Measurements from ENCODE around the gene PHF21B.

Gene PHF21B

DNA sequence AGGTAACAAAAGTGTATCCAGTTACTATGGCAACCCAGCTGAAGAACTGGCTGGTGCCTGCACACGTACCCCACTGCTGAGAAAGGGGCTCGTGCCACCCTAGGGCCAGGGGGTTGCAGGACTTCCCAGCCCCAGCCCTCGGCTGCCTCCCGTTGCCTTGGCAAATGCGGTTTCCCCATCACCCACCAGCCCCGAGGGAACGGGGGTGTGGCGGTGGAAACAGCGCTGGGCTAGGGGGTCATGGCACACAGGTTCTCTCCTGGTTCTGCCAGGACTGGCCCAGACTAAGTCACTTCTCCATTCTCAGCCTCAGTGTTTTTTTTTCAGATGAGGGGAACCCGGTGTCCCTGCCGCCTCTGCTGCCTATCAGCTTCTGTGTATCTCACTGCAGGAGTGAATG, 27.9 kb downstream of the PHF21B start:
- ChIA-PET CTCF (no interaction called here), POLR2A (no interaction called here)
- DNase-seq (ENCODE audit: extremely low spot score), result no peak
- TF ChIP-seq ARNT (IDR thresholded peaks at IDR 0.05), result no peak
- no peak for TF ChIP-seq SP1 (IDR thresholded peaks at IDR 0.05)
- no peak for TF ChIP-seq ELF4 (IDR thresholded peaks at IDR 0.05)
- no peak for TF ChIP-seq FOXK2 (IDR thresholded peaks at IDR 0.05)
- TF ChIP-seq ZNF384 (IDR thresholded peaks at IDR 0.05), result no peak
- TF ChIP-seq LEF1 (IDR thresholded peaks at IDR 0.05; ENCODE audit: borderline replicate concordance), result no peak
- no peak for TF ChIP-seq FOXM1 (IDR thresholded peaks at IDR 0.05; ENCODE audit: borderline replicate concordance)
- TF ChIP-seq FOXA1 (IDR thresholded peaks at IDR 0.05), result no peak
- no peak for TF ChIP-seq BHLHE40 (IDR thresholded peaks at IDR 0.05; ENCODE audit: borderline replicate concordance)
- no peak for TF ChIP-seq TARDBP (IDR thresholded peaks at IDR 0.05)
- TF ChIP-seq NFRKB (IDR thresholded peaks at IDR 0.05), result no peak
- TF ChIP-seq CTBP1 (IDR thresholded peaks at IDR 0.05; ENCODE audit: borderline replicate concordance), result no peak

DNA sequence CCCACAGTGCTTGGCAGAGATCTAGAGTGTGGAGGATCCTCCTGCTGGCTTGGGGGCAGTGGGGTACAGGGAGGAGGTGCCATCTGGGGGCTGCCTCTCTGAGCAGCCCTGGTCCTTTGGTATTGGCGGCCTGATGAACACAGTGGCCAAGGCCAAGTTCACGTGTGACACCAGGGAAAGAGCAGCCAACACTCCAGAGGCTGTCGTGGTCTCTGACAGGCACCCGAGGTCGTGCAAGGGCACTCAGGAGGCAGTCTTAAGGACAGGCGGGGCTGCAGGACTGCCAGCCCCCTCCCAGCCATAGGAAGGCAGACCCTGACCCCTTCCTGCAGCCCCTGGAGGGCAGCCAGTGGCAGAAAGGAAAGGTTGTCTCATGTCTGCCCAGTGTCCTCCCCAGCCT, 30.7 kb downstream of the PHF21B start:
- TF ChIP-seq CTBP1 (IDR thresholded peaks at IDR 0.05; ENCODE audit: borderline replicate concordance) (no peak), HDGF (IDR thresholded peaks at IDR 0.05; ENCODE audit: borderline replicate concordance) (no peak), ARNT (IDR thresholded peaks at IDR 0.05) (no peak), SP1 (IDR thresholded peaks at IDR 0.05) (no peak), ELF4 (IDR thresholded peaks at IDR 0.05) (no peak), FOXA1 (IDR thresholded peaks at IDR 0.05) (no peak), FOXK2 (IDR thresholded peaks at IDR 0.05) (no peak), TARDBP (IDR thresholded peaks at IDR 0.05) (no peak), BHLHE40 (IDR thresholded peaks at IDR 0.05; ENCODE audit: borderline replicate concordance) (no peak), LEF1 (IDR thresholded peaks at IDR 0.05; ENCODE audit: borderline replicate concordance) (no peak), NFRKB (IDR thresholded peaks at IDR 0.05) (no peak), ZNF384 (IDR thresholded peaks at IDR 0.05) (no peak), L3MBTL2 (conservative IDR thresholded peaks at IDR 0.05) (no peak), FOXM1 (IDR thresholded peaks at IDR 0.05; ENCODE audit: borderline replicate concordance) (no peak)
- TF ChIP-seq, protein P1, sequence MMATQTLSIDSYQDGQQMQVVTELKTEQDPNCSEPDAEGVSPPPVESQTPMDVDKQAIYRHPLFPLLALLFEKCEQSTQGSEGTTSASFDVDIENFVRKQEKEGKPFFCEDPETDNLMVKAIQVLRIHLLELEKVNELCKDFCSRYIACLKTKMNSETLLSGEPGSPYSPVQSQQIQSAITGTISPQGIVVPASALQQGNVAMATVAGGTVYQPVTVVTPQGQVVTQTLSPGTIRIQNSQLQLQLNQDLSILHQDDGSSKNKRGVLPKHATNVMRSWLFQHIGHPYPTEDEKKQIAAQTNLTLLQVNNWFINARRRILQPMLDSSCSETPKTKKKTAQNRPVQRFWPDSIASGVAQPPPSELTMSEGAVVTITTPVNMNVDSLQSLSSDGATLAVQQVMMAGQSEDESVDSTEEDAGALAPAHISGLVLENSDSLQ (IDR thresholded peaks at IDR 0.05), result no peak
- DNase-seq (ENCODE audit: extremely low spot score), result no peak
- CTCF ChIA-PET, result no interaction called here
- POLR2A ChIA-PET, result no interaction called here

DNA sequence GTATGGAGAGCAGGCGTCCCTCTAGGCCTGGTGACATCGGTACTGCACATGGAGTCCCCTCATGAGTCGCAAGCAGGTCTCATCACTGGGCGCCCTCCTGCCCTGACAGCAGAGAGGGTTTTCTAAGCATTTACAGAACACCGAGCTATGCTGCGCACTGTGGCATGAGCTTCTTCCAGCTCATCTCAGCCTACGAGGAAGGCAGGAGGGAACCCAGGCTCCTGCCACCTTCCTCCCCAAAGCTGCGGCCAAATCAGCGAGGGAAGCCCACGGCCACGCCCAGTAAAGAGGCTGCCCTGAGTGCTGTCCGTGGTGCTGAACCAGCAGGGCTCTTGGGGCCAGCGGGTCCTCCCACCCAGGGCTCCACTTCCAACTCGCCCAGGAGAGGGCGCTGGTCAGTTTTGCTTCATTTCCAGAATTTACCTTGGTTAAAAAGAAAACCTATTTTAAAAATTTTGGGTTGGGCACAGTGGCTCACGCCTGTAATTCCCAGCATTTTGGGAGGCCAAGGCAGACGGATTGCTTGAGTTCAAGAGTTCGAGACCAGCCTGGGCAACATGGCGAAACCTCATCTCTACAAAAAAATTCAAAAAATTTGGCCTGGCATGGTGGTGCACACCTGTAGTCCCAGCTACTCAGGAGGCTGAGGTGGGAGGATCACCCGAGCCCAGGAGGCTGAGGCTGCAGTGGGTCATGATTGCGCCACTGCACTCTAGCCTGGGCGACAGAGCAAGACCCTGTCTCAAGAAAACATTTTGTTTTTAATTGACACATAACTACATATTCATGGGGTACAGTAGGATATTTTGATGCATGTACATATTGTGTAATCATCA, 34.2 kb downstream of the PHF21B start:
- peak; percentile 96 for DNase-seq (ENCODE audit: extremely low spot score)
- TF ChIP-seq SUZ12 (IDR thresholded peaks at IDR 0.05) (no peak), FOXK2 (IDR thresholded peaks at IDR 0.05) (no peak), ELF4 (IDR thresholded peaks at IDR 0.05) (no peak), BHLHE40 (IDR thresholded peaks at IDR 0.05; ENCODE audit: borderline replicate concordance) (no peak), HDGF (IDR thresholded peaks at IDR 0.05; ENCODE audit: borderline replicate concordance) (no peak), NFRKB (IDR thresholded peaks at IDR 0.05) (no peak)
- POLR2A ChIA-PET, result no interaction called here
- CTCF ChIA-PET, result interaction anchor here (0.6 to 0.7 kb wide), 2 partner anchors 87 to 107 kb away, joined by 3 read pairs; no protein-coding TSS in a partner anchor

DNA sequence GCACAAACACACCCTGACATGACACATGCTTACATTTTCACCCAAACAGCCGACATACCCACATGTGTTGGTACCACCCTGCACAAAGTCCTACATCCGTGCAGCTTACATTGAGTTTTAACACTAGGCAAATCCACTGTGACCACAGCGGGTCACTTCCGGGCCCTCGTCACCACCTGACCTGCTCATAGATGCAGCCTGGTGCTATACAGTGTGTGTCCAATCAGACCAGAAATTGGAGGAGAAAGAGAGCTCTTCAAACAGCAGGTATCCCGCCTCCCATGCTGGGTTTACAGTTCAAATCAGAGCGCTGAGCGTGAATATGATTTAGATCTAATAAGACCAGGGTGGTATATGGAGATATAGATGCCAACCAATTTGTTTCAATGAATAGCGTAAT, 35.4 kb downstream of the PHF21B start:
- no peak for TF ChIP-seq ARNT (IDR thresholded peaks at IDR 0.05)
- TF ChIP-seq SP1 (IDR thresholded peaks at IDR 0.05), result no peak
- TF ChIP-seq FOXM1 (IDR thresholded peaks at IDR 0.05; ENCODE audit: borderline replicate concordance), result no peak
- no peak for TF ChIP-seq TARDBP (IDR thresholded peaks at IDR 0.05)
- ChIA-PET CTCF (no interaction called here), POLR2A (no interaction called here)
- DNase-seq (ENCODE audit: extremely low spot score), result no peak

DNA sequence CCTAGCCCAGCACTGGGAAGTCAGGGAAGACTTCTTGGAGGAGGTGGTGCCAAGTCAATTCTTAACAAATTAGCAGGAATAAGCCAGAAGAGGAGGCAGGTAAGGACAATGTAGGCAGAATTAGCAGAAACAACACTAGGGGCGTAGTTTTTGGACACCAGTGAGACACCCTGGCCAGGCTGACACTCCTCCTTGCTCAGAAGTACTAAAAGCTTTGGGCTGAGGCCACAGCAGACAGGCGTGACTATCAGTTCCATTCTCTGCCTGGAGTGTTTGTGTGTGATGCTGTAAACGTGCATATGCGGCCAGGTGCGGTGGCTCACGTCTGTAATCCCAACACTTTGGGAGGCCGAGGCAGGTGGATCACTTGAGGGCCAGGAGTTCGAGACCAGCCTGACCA, 36.0 kb downstream of the PHF21B start:
- POLR2A ChIA-PET, result no interaction called here
- TF ChIP-seq FOXA1 (IDR thresholded peaks at IDR 0.05) (no peak), ARNT (IDR thresholded peaks at IDR 0.05) (no peak), LEF1 (IDR thresholded peaks at IDR 0.05; ENCODE audit: borderline replicate concordance) (no peak), HDGF (IDR thresholded peaks at IDR 0.05; ENCODE audit: borderline replicate concordance) (no peak), BHLHE40 (IDR thresholded peaks at IDR 0.05; ENCODE audit: borderline replicate concordance) (no peak), NFRKB (IDR thresholded peaks at IDR 0.05) (no peak)
- TF ChIP-seq, protein P1 (IDR thresholded peaks at IDR 0.05), result no peak
- CTCF ChIA-PET, result interaction anchor here (0.7 kb wide), 1 partner anchor 29 kb away, joined by 3 read pairs; no protein-coding TSS in a partner anchor
- no peak for DNase-seq (ENCODE audit: extremely low spot score)

DNA sequence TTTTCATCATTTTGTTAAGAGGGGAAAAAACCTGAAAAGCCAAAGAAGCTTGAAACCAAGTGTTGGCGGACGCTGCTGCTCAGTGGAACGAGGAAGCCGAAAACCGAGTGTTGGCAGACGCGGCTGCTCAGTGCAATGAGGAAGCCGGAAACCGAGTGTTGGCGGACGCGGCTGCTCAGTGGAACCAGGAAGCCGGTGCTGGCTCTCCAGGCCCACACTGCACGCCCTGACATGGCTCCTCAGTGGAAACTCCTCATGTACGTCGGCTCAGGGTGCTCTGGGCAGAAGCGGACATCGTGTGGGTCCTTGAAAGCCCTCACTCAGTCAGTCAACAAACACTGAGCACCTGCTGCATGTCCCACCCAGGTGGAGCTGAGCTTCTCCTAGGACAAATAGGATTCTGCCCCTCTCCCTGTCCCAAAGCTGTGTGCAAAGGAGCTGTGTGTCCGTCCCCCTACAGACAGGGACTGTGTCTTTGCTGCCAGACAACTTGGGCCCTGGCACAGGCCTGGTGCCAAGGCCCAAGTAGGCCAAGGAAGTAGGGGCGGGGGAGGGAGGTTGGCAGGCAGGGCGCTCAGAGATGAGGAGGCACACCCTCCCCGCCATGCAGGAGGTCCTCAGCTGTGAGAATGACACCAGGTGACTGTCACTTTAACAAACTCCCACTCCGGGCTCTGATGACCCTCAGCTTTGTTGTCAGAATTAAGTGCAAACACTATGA, 37.3 kb downstream of the PHF21B start:
- POLR2A ChIA-PET, result no interaction called here
- TF ChIP-seq HDGF (IDR thresholded peaks at IDR 0.05; ENCODE audit: borderline replicate concordance), result no peak
- TF ChIP-seq FOXA1 (IDR thresholded peaks at IDR 0.05), result no peak
- no peak for TF ChIP-seq ELF4 (IDR thresholded peaks at IDR 0.05)
- TF ChIP-seq FOXM1 (IDR thresholded peaks at IDR 0.05; ENCODE audit: borderline replicate concordance), result no peak
- TF ChIP-seq, protein P1 (IDR thresholded peaks at IDR 0.05), result no peak
- no peak for TF ChIP-seq TARDBP (IDR thresholded peaks at IDR 0.05)
- TF ChIP-seq ZNF384 (IDR thresholded peaks at IDR 0.05), result no peak
- TF ChIP-seq FOXK2 (IDR thresholded peaks at IDR 0.05), result no peak
- CTCF ChIA-PET, result interaction anchor here (1.1 kb wide), 1 partner anchor 110 kb away, joined by 3 read pairs; no protein-coding TSS in a partner anchor

More for the DNA sequence above, 37.3 kb downstream of the PHF21B start:
- DNase-seq (ENCODE audit: extremely low spot score), result no peak

Data from HEK293T (cell line).